Esophagus muscularis mucosa (tissue), 4 donors: Measurements from ENCODE around the gene ATG14. TPM values are rescaled to one million over a fixed set of nuclear protein-coding genes. Genes with fewer than 3 reads are reported as not detected.
A peak's percentile ranks its signal among the peaks of the same experiment; 100 is the strongest.

ENCODE experiments used
- DNase-seq: peaks from one replicate; pipeline ENCODE4 v3.0.0-alpha.2; 2017; ENCODE audit errors: extremely low spot score
- H3K27ac ChIP-seq, 4 donors: fragments of 200-600 bp; sonication (generic); replicated peaks in 1 of 4; 1 replicate in 3 of 4; 2 replicates in 1 of 4; pipeline ENCODE4 v1.5.1; 2016 to 2019; ENCODE audit warnings: mild to moderate bottlenecking in 1 of 4
- H3K27me3 ChIP-seq, 4 donors: fragments of 200-600 bp; sonication (generic); one replicate each; pipeline versions ENCODE4 v1.5.1 to v1.6.0; 2016 to 2019
- H3K36me3 ChIP-seq, 4 donors: fragments of 200-600 bp; sonication (generic); one replicate each; pipeline ENCODE4 v1.5.1; 2016 to 2019
- H3K4me1 ChIP-seq, 4 donors: fragments of 200-600 bp; sonication (generic); one replicate each; pipeline ENCODE4 v1.5.1; 2016 to 2019
- H3K4me3 ChIP-seq, 4 donors: fragments of 200-600 bp; sonication (generic); 1 replicate in 2 of 4; 2 replicates in 2 of 4; pipeline ENCODE4 v1.5.1; 2016 to 2019; ENCODE audit warnings: mild to moderate bottlenecking in 4 of 4, moderate library complexity in 1 of 4
- H3K9me3 ChIP-seq, 4 donors: fragments of 200-600 bp; sonication (generic); 1 replicate in 3 of 4; 2 replicates in 1 of 4; pipeline ENCODE4 v1.5.1; 2016 to 2019
- CTCF ChIP-seq, 3 experiments: fragments of 200-600 bp in 2 of 3; fragments of 450-650 bp in 1 of 3; sonication (generic) in 2 of 3; IDR thresholded peaks; one replicate each; pipeline ENCODE4 v1.5.1; 2017 to 2019; ENCODE audit warnings: antibody characterized with exemption in 3 of 3, mild to moderate bottlenecking in 2 of 3, moderate library complexity in 1 of 3
- EP300 ChIP-seq: sonication (generic); formaldehyde crosslinking; IDR thresholded peaks from one replicate; pipeline ENCODE4 v1.6.1; 2017; ENCODE audit warnings: antibody characterized with exemption
- POLR2A ChIP-seq: fragments of 450-650 bp; IDR thresholded peaks from one replicate; pipeline ENCODE4 v1.6.1; 2017; ENCODE audit warnings: antibody characterized with exemption, moderate library complexity, mild to moderate bottlenecking, low read depth
- POLR2AphosphoS5 ChIP-seq, 2 donors: sonication (generic); formaldehyde crosslinking; IDR thresholded peaks; one replicate each; pipeline ENCODE4 v1.6.1; 2017; ENCODE audit warnings: antibody characterized with exemption in 2 of 2
- WGBS: methylation state at CpG from one replicate; pipeline ENCODE4 v1.1.5; 2018; 5-methylcytosine and 5-hydroxymethylcytosine counted together
- intact Hi-C: fragments of 100-400 bp; cut with DNase I; formaldehyde crosslinking; loops from one replicate; pipeline ENCODE4 v1.15.1; 2023
- total RNA-seq, 4 donors: library from RNA; depleted of rRNA; stranded (reverse); fragments of >200 nt; gene quantifications; one replicate each; pipeline versions ENCODE4 v1.1.0 to v1.2.1, GENCODE V29; 2016

ATG14 gene
- total RNA-seq, 4 donors from 2014 or later, result 13.2 to 19.5 (median 15.4) TPM

- no peak overlapping the region for H3K4me3 ChIP-seq
- intact Hi-C loops, result no loop called here
- no peak overlapping the region for H3K27ac ChIP-seq
- H3K4me1 ChIP-seq, result peaks cover 14 to 22% (median 19%) of the 10 kb centered on the region in 4 donors
- no peak for DNase-seq
- 78% methylated on average over 2 of the region's 2 CpGs for WGBS
- TF ChIP-seq EP300, result no peak
- TF ChIP-seq POLR2A, result no peak
- TF ChIP-seq POLR2AphosphoS5 (IDR thresholded peaks at IDR 0.05), result no peak
- TF ChIP-seq CTCF (IDR thresholded peaks at IDR 0.05), result no peak
- H3K9me3 ChIP-seq, result no peaks in the 10 kb centered on the region
- H3K27me3 ChIP-seq, result no peaks in the 10 kb centered on the region
- no peaks in the 10 kb centered on the region for H3K36me3 ChIP-seq
Measured at GRCh38 chr14:55341781-55342180, 69.8 kb downstream of the ATG14 start.

DNA sequence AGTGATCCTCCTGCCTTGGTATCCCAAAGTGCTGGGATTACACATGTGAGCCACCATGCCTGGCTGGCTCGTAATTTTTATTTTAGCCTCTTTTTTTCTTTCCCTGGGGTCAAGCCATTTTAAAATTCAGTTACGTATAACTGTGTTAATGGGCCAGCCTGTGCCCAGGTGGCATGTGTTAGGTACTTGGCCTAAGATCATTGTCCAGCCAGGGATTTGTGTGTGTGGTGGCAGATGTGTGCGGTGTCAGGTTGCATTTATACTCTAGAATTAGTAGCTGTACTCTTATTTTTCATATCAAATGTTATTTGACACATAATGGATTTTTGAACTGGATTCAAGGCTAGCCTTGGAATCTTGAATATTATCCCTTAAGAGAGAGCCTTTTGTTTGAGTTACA is 71.1 kb downstream of the ATG14 start:
- intact Hi-C loops, result no loop called here
- TF ChIP-seq EP300 (no peak), POLR2AphosphoS5 (IDR thresholded peaks at IDR 0.05) (no peak), POLR2A (no peak), CTCF (IDR thresholded peaks at IDR 0.05) (no peak)
- H3K9me3 ChIP-seq, result no peaks in the 10 kb centered on the region
- H3K4me3 ChIP-seq, result no peak overlapping the region
- no peaks in the 10 kb centered on the region for H3K27me3 ChIP-seq
- H3K4me1 ChIP-seq, result peaks cover 17 to 26% (median 17%) of the 10 kb centered on the region in 4 donors
- no peak overlapping the region for H3K27ac ChIP-seq
- H3K36me3 ChIP-seq, result no peaks in the 10 kb centered on the region
- WGBS, result 91% methylated on average over 3 of the region's 3 CpGs
- DNase-seq, result peak; percentile 31

DNA sequence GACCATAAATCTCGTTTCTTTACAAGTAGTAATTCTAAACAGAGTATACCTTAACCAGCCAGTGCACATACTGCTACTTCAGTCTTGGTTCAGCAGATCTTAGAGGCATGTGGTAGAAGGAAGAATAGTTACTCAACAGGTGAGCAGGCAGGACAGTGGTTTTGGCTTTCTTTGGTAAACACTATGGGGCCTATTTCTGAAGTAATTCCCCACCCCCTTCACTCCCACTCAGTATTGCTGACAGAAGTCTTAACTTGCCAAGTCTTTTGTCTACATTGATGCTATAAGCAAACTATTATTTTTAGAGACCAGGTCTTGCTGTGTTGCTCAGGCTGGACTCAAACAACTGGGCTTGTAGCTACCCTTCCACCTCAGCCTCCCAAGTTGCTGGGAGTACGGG is 71.9 kb downstream of the ATG14 start:
- TF ChIP-seq POLR2AphosphoS5 (IDR thresholded peaks at IDR 0.05) (no peak), CTCF (IDR thresholded peaks at IDR 0.05) (no peak), POLR2A (no peak), EP300 (no peak)
- Histone ChIP-seq H3K27ac (no peak overlapping the region), H3K36me3 (no peaks in the 10 kb centered on the region), H3K4me1 (peaks cover 17 to 26% (median 19%) of the 10 kb centered on the region in 4 donors), H3K9me3 (no peaks in the 10 kb centered on the region), H3K4me3 (no peak overlapping the region), H3K27me3 (no peaks in the 10 kb centered on the region)
- WGBS, result 68% methylated on average over 2 of the region's 2 CpGs
- DNase-seq, result no peak
- intact Hi-C loops, result no loop called here

DNA sequence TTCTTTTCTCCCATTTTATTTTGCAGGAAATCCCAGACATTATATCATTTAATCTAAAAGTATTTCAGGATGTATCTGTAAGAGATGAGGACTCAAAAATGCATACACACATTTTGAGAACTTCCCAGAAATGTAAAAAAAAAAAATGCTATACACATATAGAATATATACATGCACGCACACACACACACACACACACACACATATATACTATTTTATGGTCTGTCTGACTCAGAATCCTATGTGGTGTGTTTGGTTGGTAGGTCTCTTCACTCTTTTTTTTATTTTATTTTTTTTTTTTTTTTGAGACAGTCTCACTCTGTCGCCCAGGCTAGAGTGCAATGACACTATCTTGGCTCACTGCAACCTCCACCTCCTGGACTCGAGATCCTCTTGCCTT is 74.9 kb downstream of the ATG14 start:
- DNase-seq, result no peak
- 98% methylated on average over 3 of the region's 3 CpGs for WGBS
- TF ChIP-seq POLR2A (no peak), EP300 (no peak), POLR2AphosphoS5 (IDR thresholded peaks at IDR 0.05) (no peak), CTCF (IDR thresholded peaks at IDR 0.05) (no peak)

DNA sequence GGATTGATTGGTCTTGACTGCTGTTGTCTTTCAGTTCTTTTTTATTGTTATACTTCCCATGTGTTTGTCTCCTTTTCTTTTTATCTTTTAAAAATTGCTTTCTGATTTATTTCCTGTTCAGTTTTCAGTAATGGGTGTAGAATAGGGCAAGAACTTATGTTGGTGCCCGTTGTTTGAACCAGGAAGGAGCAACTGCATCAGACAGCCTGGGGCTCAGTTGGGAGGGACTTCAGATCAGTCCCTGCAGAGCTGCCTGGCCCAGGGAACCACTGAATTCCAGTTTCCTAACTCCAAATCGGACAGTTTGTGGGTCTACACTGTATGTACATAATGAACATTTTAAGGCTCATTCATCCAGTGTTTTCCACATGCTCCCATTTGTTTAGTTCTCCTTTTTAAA is 75.5 kb downstream of the ATG14 start:
- WGBS, result 65% methylated on average over 2 of the region's 2 CpGs
- no peak for TF ChIP-seq POLR2A
- no peak for TF ChIP-seq POLR2AphosphoS5 (IDR thresholded peaks at IDR 0.05)
- no peak for TF ChIP-seq EP300
- TF ChIP-seq CTCF (IDR thresholded peaks at IDR 0.05), result no peak
- Histone ChIP-seq H3K4me3 (no peak overlapping the region), H3K36me3 (no peaks in the 10 kb centered on the region), H3K4me1 (peaks cover 18 to 47% (median 41%) of the 10 kb centered on the region in 4 donors), H3K9me3 (no peaks in the 10 kb centered on the region), H3K27ac (no peak overlapping the region), H3K27me3 (no peaks in the 10 kb centered on the region)
- intact Hi-C loops, result no loop called here
- DNase-seq, result no peak

More for the DNA sequence above, 74.9 kb downstream of the ATG14 start:
- Histone ChIP-seq H3K4me1 (peaks cover 20 to 49% (median 41%) of the 10 kb centered on the region in 4 donors), H3K27ac (no peak overlapping the region), H3K4me3 (no peak overlapping the region), H3K9me3 (no peaks in the 10 kb centered on the region), H3K27me3 (no peaks in the 10 kb centered on the region), H3K36me3 (no peaks in the 10 kb centered on the region)
- intact Hi-C loops, result no loop called here
